Liver (tissue), 9 donors: ENCODE data around the gene APOH. TPM values are rescaled to one million over a fixed set of nuclear protein-coding genes. Genes with fewer than 3 reads are reported as not detected.

Source experiments
- DNase-seq: peaks from one replicate; pipeline ENCODE4 v3.0.0-alpha.2; 2017; ENCODE audit warnings: low spot score
- H3K27ac ChIP-seq, 2 donors: one replicate each; pipeline ENCODE4 v1.7.0; 2013; ENCODE audit warnings: inconsistent platforms in 2 of 2, low read length in 2 of 2, control low read depth in 1 of 2, low read depth in 1 of 2, mild to moderate bottlenecking in 1 of 2
- H3K27me3 ChIP-seq, 4 donors: one replicate each; pipeline versions ENCODE4 v1.6.1 to v1.7.0; 2013; ENCODE audit warnings: low read length in 3 of 4, inconsistent platforms in 1 of 4, mild to moderate bottlenecking in 1 of 4, moderate library complexity in 1 of 4; ENCODE audit not compliant: control insufficient read depth in 4 of 4, insufficient read depth in 4 of 4
- H3K36me3 ChIP-seq, 4 donors: one replicate each; pipeline versions ENCODE4 v1.6.1 to v1.7.0; 2013; ENCODE audit warnings: low read length in 3 of 4, mild to moderate bottlenecking in 3 of 4, low read depth in 1 of 4, moderate library complexity in 1 of 4; ENCODE audit not compliant: control insufficient read depth in 4 of 4, insufficient read depth in 3 of 4
- H3K4me1 ChIP-seq, 4 donors: one replicate each; pipeline versions ENCODE4 v1.6.1 to v1.7.0; 2013; ENCODE audit warnings: low read length in 3 of 4, mild to moderate bottlenecking in 3 of 4, moderate library complexity in 1 of 4; ENCODE audit not compliant: control insufficient read depth in 4 of 4, insufficient read depth in 4 of 4
- H3K4me3 ChIP-seq, 3 donors: one replicate each; pipeline versions ENCODE4 v1.6.1 to v1.7.0; 2013; ENCODE audit warnings: low read length in 3 of 3, control low read depth in 1 of 3, low read depth in 1 of 3, mild to moderate bottlenecking in 1 of 3
- H3K9ac ChIP-seq, 2 donors: one replicate each; pipeline ENCODE4 v1.7.0; 2013; ENCODE audit warnings: low read length in 2 of 2, mild to moderate bottlenecking in 2 of 2, moderate library complexity in 2 of 2, control low read depth in 1 of 2, low read depth in 1 of 2
- H3K9me3 ChIP-seq, 4 donors: one replicate each; pipeline versions ENCODE4 v1.6.1 to v1.7.0; 2013; ENCODE audit warnings: low read length in 3 of 4; ENCODE audit not compliant: control insufficient read depth in 4 of 4
- EGR1 ChIP-seq, 2 donors: IDR thresholded peaks; 2 replicates each; pipeline ENCODE4 v1.6.1; 2016 to 2018; ENCODE audit warnings: antibody characterized with exemption in 2 of 2, low read depth in 2 of 2
- FOXA1 ChIP-seq: IDR thresholded peaks from 2 replicates; pipeline ENCODE4 v1.6.1; 2016; ENCODE audit warnings: antibody characterized with exemption
- FOXA2 ChIP-seq: IDR thresholded peaks from 2 replicates; pipeline ENCODE4 v1.6.1; 2016; ENCODE audit warnings: antibody characterized with exemption
- GABPA ChIP-seq, 2 donors: IDR thresholded peaks in 1 of 2; conservative IDR thresholded peaks in 1 of 2; 2 replicates each; pipeline ENCODE4 v1.6.1; 2016; ENCODE audit warnings: antibody characterized with exemption in 2 of 2, mild to moderate bottlenecking in 1 of 2, moderate library complexity in 1 of 2
- HNF4A ChIP-seq, 2 donors: conservative IDR thresholded peaks; 2 replicates each; pipeline ENCODE4 v1.6.1; 2016; ENCODE audit warnings: antibody characterized with exemption in 2 of 2, mild to moderate bottlenecking in 2 of 2
- HNF4G ChIP-seq: IDR thresholded peaks from 2 replicates; pipeline ENCODE4 v1.6.1; 2016; ENCODE audit warnings: antibody characterized with exemption
- NR2F2 ChIP-seq: IDR thresholded peaks from 2 replicates; pipeline ENCODE4 v1.6.1; 2016; ENCODE audit warnings: antibody characterized with exemption
- RAD21 ChIP-seq, 2 donors: IDR thresholded peaks; 2 replicates each; pipeline ENCODE4 v1.6.1; 2016; ENCODE audit warnings: antibody characterized with exemption in 2 of 2, mild to moderate bottlenecking in 2 of 2
- RXRA ChIP-seq, 2 donors: IDR thresholded peaks; 2 replicates each; pipeline ENCODE4 v1.6.1; 2017 to 2018; ENCODE audit warnings: antibody characterized with exemption in 2 of 2, mild to moderate bottlenecking in 1 of 2
- SP1 ChIP-seq: IDR thresholded peaks from 2 replicates; pipeline ENCODE4 v1.6.1; 2018; ENCODE audit warnings: antibody characterized with exemption, mild to moderate bottlenecking
- TAF1 ChIP-seq: conservative IDR thresholded peaks from 2 replicates; pipeline ENCODE4 v1.6.1; 2016; ENCODE audit warnings: antibody characterized with exemption, mild to moderate bottlenecking
- YY1 ChIP-seq: IDR thresholded peaks from 2 replicates; pipeline ENCODE4 v1.6.1; 2016; ENCODE audit warnings: antibody characterized with exemption, mild to moderate bottlenecking
- WGBS: extraction: QIAGEN DNeasy Blood & Tissue Kit; methylation state at CpG from one replicate; pipeline ENCODE4 v1.1.7; 2013; 5-methylcytosine and 5-hydroxymethylcytosine counted together
- polyA plus RNA-seq, 2 donors: library from polyadenylated mRNA; stranded (reverse) in 1 of 2; unstranded in 1 of 2; fragments of 200-250 nt in 1 of 2; fragments of >200 nt in 1 of 2; fragmentation: Nextera tagmentation in 1 of 2; extraction: Ambion mirVana in 1 of 2; gene quantifications; one replicate each; pipeline versions ENCODE4 v1.2.1 to v1.2.3, GENCODE V29; 2013 to 2015
- total RNA-seq, 2 donors: library from RNA; depleted of rRNA; stranded (reverse); fragments of >200 nt; gene quantifications; one replicate each; pipeline ENCODE4 v1.2.3, GENCODE V29; 2014
- TF ChIP-seq, protein P1 (sequence below): IDR thresholded peaks from 2 replicates; pipeline ENCODE4 v1.6.1; 2016; ENCODE audit warnings: antibody characterized with exemption
- TF ChIP-seq, protein P2 (sequence below): IDR thresholded peaks from 2 replicates; pipeline ENCODE4 v1.6.1; 2016; ENCODE audit warnings: antibody characterized with exemption
- TF ChIP-seq, protein P3 (sequence below): IDR thresholded peaks from 2 replicates; pipeline ENCODE4 v1.6.1; 2016; ENCODE audit warnings: antibody characterized with exemption, mild to moderate bottlenecking
- donor health status: healthy.
- donor health status: healthy.
- donor health status: healthy.
- donor health status: healthy.
- donor health status: healthy.

The APOH gene
- total and polyA plus RNA-seq, 4 donors: 2,858 to 7,307 (median 5,841) TPM

DNA sequence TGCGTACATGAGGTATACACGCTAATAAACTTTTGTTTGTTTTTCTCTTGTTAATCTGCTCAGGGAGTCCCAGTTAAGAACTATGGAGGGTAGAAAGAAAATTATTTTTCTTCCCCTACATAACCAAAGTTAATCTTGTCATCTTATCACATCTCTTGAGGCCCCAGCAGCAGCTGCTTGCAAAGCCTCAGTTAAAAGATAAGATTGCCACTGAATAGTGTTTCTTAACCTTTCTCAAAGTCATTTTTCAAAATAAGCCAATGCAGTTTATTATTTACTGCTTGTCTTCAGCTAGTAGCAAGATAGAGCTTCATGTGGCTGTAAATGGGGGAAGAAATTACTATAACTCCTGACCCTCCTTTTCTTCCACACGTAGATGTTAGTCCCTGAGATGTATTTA, 21.5 kb upstream of the APOH start:
- WGBS: 98% methylated on average over 3 of the region's 3 CpGs
- DNase-seq: no peak

DNA sequence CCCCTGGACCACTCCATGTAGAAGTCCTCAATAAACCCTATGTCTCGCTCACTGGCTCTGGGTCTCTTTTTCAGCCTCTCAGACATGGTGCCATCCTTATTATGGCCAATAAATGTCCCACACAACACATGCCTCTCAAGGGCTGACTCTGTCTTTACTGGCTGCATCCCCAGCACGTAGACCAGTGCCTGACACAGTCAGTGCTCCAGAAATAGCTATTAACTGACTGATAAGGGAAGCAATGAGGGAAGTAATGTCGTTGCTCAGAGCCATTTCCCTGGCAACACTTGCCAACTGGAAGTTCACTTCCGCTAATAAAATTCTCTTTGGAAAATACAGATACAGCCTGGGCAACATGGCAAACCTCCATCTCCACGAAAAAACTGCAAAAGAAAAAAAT, 19.1 kb upstream of the APOH start:
- no peak for DNase-seq
- H3K4me3 ChIP-seq: no peak overlapping the region
- TF ChIP-seq RAD21 (IDR thresholded peaks at IDR 0.05) (no peak), FOXA2 (no peak), HNF4G (no peak), EGR1 (IDR thresholded peaks at IDR 0.05; ENCODE audit: low read depth in 2 of 2) (no peak)
- H3K27me3 ChIP-seq: no peaks in the 10 kb centered on the region
- H3K27ac ChIP-seq: no peak overlapping the region
- WGBS: 74% methylated on average over 5 of the region's 5 CpGs
- no peaks in the 10 kb centered on the region for H3K4me1 ChIP-seq
- H3K9me3 ChIP-seq: no peaks in the 10 kb centered on the region
- H3K9ac ChIP-seq: no peak overlapping the region
- H3K36me3 ChIP-seq: no peaks in the 10 kb centered on the region

More for the DNA sequence above, 21.5 kb upstream of the APOH start:
- Histone ChIP-seq H3K27ac (no peak overlapping the region), H3K4me1 (peaks cover 0 to 3% (median 0%) of the 10 kb centered on the region in 4 donors), H3K9me3 (no peaks in the 10 kb centered on the region), H3K9ac (no peak overlapping the region), H3K4me3 (no peak overlapping the region), H3K27me3 (no peaks in the 10 kb centered on the region), H3K36me3 (no peaks in the 10 kb centered on the region)
- no peak for TF ChIP-seq NR2F2
- no peak for TF ChIP-seq FOXA2
- no peak for TF ChIP-seq GABPA (IDR thresholded peaks at IDR 0.05 in 1 of 2, conservative IDR thresholded peaks at IDR 0.05 in 1 of 2)
- TF ChIP-seq RXRA (IDR thresholded peaks at IDR 0.05): no peak
- TF ChIP-seq SP1: no peak
- TF ChIP-seq, protein P1, sequence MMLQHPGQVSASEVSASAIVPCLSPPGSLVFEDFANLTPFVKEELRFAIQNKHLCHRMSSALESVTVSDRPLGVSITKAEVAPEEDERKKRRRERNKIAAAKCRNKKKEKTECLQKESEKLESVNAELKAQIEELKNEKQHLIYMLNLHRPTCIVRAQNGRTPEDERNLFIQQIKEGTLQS: no peak
- TF ChIP-seq HNF4A (conservative IDR thresholded peaks at IDR 0.05): no peak
- no peak for TF ChIP-seq EGR1 (IDR thresholded peaks at IDR 0.05; ENCODE audit: low read depth in 2 of 2)
- no peak for TF ChIP-seq FOXA1
- TF ChIP-seq RAD21 (IDR thresholded peaks at IDR 0.05): no peak
- TF ChIP-seq, protein P2, sequence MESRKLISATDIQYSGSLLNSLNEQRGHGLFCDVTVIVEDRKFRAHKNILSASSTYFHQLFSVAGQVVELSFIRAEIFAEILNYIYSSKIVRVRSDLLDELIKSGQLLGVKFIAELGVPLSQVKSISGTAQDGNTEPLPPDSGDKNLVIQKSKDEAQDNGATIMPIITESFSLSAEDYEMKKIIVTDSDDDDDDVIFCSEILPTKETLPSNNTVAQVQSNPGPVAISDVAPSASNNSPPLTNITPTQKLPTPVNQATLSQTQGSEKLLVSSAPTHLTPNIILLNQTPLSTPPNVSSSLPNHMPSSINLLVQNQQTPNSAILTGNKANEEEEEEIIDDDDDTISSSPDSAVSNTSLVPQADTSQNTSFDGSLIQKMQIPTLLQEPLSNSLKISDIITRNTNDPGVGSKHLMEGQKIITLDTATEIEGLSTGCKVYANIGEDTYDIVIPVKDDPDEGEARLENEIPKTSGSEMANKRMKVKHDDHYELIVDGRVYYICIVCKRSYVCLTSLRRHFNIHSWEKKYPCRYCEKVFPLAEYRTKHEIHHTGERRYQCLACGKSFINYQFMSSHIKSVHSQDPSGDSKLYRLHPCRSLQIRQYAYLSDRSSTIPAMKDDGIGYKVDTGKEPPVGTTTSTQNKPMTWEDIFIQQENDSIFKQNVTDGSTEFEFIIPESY: no peak
- no peak for TF ChIP-seq YY1
- TF ChIP-seq, protein P3, sequence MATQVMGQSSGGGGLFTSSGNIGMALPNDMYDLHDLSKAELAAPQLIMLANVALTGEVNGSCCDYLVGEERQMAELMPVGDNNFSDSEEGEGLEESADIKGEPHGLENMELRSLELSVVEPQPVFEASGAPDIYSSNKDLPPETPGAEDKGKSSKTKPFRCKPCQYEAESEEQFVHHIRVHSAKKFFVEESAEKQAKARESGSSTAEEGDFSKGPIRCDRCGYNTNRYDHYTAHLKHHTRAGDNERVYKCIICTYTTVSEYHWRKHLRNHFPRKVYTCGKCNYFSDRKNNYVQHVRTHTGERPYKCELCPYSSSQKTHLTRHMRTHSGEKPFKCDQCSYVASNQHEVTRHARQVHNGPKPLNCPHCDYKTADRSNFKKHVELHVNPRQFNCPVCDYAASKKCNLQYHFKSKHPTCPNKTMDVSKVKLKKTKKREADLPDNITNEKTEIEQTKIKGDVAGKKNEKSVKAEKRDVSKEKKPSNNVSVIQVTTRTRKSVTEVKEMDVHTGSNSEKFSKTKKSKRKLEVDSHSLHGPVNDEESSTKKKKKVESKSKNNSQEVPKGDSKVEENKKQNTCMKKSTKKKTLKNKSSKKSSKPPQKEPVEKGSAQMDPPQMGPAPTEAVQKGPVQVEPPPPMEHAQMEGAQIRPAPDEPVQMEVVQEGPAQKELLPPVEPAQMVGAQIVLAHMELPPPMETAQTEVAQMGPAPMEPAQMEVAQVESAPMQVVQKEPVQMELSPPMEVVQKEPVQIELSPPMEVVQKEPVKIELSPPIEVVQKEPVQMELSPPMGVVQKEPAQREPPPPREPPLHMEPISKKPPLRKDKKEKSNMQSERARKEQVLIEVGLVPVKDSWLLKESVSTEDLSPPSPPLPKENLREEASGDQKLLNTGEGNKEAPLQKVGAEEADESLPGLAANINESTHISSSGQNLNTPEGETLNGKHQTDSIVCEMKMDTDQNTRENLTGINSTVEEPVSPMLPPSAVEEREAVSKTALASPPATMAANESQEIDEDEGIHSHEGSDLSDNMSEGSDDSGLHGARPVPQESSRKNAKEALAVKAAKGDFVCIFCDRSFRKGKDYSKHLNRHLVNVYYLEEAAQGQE: no peak
- no peak for TF ChIP-seq TAF1
